ENCODE measurements around the gene DOCK1. TPM values are rescaled to one million over a fixed set of nuclear protein-coding genes. Genes with fewer than 3 reads are reported as not detected.
A peak's percentile ranks its signal among the peaks of the same experiment; 100 is the strongest.

DOCK1 gene
- total RNA-seq, 1 donor: 99.7 TPM

- no peak for TF ChIP-seq CTCF (IDR thresholded peaks at IDR 0.05; ENCODE audit: insufficient read depth, low read depth, low read length)
- no peak overlapping the region for H3K4me3 ChIP-seq (ENCODE audit: low read depth, low read length)
- DNase-seq (ENCODE audit: low read depth): no peak
Observed at GRCh38 chr10:126917375-126917774, 12.1 kb downstream of the DOCK1 start.

- no peak for DNase-seq (ENCODE audit: low read depth)
- no peak overlapping the region for H3K4me3 ChIP-seq (ENCODE audit: low read depth, low read length)
- no peak for TF ChIP-seq CTCF (IDR thresholded peaks at IDR 0.05; ENCODE audit: insufficient read depth, low read depth, low read length)
Observed at GRCh38 chr10:126917975-126918908, 13.0 kb downstream of the DOCK1 start.

GRCh38 chr10:126919426-126919825, 14.2 kb downstream of the DOCK1 start:
- no peak for DNase-seq (ENCODE audit: low read depth)
- H3K4me3 ChIP-seq (ENCODE audit: low read depth, low read length): no peak overlapping the region
- no peak for TF ChIP-seq CTCF (IDR thresholded peaks at IDR 0.05; ENCODE audit: insufficient read depth, low read depth, low read length)

- no peak for DNase-seq (ENCODE audit: low read depth)
- TF ChIP-seq CTCF (IDR thresholded peaks at IDR 0.05; ENCODE audit: insufficient read depth, low read depth, low read length): no peak
- no peak overlapping the region for H3K4me3 ChIP-seq (ENCODE audit: low read depth, low read length)
Observed at GRCh38 chr10:126921162-126921561, 15.9 kb downstream of the DOCK1 start.

GRCh38 chr10:126921974-126922525, 16.8 kb downstream of the DOCK1 start:
- no peak overlapping the region for H3K4me3 ChIP-seq (ENCODE audit: low read depth, low read length)
- peak; percentile 65 for DNase-seq (ENCODE audit: low read depth)
- no peak for TF ChIP-seq CTCF (IDR thresholded peaks at IDR 0.05; ENCODE audit: insufficient read depth, low read depth, low read length)

- no peak overlapping the region for H3K4me3 ChIP-seq (ENCODE audit: low read depth, low read length)
- no peak for TF ChIP-seq CTCF (IDR thresholded peaks at IDR 0.05; ENCODE audit: insufficient read depth, low read depth, low read length)
- DNase-seq (ENCODE audit: low read depth): no peak
Observed at GRCh38 chr10:126924180-126924914, 19.1 kb downstream of the DOCK1 start.

All from fibroblast of villous mesenchyme (primary cell).